HG03066 (cell line): ENCODE results near the gene ZFYVE28.

Experiments used
- ATAC-seq: cut with Tn5 transposase; IDR thresholded peaks from one replicate; pipeline ENCODE4 v1.9.1; 2021; ENCODE audit warnings: low read depth; ENCODE audit not compliant: unreplicated experiment

The ZFYVE28 gene

DNA sequence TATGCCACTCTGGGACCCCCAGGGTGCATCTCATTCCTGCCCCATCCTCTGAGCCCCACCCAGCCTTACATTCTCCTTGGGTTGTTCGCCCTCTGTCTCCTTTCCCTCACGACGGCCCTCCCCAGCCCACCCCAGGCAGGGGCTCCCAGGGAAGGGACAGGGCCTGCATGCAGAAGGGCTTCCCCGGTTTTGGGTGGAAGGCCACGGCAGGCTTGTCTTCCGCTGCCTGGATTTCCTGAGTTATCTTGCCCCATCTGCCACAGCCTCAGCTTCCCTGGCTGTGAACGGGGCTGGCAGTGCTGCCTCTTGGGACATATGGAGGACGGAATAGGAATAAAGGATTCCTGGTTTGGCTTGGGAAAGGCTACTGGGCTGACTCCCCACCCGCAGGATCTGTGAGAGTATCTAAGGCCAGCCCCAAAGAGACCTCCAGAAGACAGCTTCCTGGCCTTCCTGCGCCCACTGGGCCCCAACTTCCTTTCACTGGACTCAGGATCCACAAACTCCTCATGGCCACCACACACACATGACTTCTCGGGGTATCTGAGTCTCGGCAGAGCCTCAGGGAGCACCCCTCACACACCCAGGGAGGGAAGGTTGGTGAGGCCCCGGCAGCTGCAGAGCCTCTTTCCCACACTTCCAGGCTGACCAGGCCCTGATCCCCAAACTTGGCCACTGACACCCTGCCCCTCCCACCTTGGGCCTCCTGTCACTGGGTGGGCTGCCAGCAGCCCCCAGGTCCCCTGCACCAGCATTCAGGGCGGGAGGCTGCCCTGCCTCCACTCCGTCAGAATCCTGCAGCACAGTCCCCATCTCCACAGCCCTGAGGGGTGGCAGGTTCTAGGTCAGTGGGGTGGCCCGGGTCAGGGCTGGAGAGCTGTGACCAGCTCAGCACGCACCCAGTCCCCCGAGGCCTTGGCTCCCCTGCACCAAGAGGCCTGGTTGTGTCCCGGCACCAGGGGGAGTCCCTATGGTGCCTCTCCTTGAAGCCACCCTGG is 153.0 kb downstream of the ZFYVE28 start:
- no peak for ATAC-seq

DNA sequence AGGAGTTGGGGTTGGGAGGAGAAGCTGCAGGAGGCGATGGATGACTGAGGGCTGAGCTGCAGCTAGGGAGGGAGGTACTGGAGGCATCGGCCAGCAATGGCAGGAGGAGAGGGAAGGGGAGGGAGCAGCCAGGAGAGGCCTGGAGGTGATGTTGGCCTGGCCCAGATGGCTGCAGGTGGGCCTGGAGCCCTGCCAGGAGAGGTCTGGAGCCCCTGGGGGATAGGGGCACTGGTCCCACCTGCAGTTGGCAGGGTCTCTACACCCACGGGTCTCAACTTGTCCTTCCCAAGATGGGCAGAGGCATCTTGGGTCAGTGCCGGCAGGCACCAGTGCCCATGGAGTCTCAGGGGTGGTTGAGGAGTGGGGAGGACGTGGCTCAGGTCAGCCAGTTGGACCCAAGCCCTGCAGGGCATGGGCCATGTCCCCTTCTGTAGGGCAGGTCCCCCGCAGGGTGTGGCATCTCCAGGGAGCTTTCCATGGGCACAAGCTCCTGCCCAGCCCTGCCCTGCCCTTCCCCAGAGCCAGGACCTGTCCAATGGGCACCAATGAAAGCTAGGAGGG is 153.9 kb downstream of the ZFYVE28 start:
- no peak for ATAC-seq

DNA sequence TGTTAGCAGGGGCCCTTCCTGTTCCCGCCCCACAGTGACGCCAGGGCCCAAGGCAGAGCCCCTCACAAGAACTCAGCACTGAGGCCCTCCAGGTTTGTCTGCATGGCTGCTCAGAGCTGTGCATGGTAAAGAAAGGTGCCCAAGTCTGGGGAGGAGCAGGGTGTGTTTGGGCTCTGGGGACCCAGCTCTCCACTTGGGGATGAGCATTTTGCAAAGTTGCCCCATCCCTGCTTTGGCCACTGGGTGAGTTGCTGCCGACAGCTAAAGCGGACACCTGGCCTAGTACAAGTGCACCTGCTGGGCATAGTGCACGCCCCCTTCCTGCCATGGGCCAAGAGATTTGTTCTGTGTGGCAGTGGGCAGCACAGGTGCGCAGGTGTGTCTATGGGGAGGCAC is 154.5 kb downstream of the ZFYVE28 start:
- no peak for ATAC-seq

DNA sequence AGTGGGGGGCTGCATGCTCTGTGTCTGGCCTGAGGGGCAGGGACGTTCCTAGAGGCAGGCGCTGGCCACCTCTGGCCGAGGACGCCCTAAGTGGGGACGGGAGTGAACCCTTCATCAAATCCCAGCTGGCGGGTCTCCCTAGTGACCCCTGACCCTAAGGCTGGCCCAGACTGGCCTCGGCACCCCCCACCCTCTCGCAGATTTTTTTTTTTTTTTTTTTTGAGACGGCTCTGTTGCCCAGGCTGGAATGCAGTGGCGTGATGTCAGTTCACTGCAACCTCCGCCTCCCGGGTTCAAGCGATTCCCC is 155.5 kb downstream of the ZFYVE28 start:
- no peak for ATAC-seq

DNA sequence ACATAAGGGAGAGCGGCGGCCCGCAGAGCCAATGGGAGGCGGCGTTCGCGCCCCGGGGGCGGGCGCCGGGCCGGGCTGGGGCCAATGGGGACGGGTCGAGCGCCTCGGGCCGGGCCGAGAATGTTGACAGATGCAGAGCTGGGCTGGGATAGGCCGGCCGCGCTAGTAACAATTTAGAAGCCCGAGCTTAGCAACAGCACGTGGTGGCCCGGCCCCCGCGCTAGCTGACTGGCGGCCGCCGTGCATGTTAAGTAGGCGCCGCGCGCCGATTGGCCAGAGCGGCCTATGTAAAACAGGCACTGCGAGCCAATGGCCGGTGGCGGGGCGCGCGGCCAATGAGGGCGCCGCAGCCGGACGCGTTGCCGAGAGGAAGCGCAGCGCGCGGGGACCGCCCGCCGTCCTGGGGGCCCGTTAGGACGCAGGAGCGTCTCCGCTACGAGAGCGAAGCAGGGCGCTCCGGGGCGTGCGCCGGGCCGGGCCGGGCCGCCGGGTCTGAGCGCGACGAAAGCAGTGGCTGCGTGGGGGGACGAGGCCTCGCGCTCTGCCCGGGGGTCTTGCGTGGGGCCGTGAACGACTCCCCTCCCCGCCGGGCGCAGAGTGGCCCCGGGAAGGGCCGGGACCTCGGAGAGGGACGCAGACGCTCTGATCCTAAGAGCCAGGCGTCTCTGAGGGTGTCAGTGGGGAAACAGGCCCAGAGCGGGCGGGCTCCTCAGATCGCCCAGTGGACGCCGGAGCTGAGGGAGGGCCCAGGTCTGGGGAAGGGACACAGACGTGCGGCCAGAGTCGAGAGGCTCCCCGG is 156.1 kb downstream of the ZFYVE28 start:
- ATAC-seq, result peak; percentile 90

DNA sequence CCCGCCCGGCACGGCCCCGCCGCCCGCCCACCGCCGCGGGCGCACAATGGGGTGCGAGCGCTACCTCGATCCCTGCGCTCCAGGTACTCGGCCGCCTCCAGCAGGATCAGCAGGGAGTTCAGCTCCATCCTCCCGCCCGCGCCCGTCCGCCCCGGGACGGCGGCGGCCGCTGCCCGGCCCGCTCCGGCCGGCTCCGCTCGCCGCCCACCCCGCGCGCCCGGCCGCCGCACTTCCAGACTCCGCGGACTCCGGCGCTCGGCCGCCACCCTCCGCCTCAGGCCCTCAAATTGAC is 156.6 kb downstream of the ZFYVE28 start, which contains the start of gene MXD4:
TSS of gene MXD4 (minus strand) at position 257 of the 292 bp plus-strand sequence. CDS start at position 128, 129 bp downstream.
- no peak for ATAC-seq

DNA sequence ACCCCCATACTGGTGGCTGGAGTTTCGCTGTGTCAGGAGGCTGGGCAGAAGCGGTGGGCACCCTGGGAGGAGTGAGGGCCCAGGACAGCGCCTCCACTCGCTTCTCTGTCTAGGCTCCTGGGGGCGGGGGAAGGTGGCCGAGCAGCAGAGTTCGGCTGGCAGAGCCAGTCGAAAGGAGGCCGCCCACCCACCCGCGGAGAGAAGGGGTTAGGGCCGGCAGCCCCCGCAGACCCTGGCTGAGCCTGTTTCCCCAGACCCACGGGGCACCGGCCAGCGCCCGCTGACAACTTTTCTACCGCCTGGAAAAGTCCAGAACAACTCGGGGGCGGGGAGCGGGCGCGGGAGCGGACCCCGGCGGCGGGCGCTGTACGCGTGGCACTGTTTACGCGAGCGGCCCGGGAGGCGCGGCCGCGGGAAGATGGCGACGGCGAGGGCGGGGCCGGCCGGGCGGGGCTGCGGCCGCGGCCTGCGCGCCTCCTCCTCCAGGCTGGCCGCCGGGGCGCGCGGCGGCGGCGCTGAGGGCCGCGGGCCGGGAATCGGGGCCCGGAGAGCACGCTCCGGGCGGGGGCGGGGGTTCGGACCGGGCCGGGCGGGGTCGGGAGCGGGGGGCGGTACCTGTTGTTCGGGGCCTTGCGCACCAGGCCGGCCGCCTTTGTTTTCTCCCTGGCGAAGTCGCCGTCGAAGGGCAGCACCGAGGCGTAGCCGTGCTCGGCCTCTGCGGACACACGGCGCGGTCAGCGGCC is 157.2 kb downstream of the ZFYVE28 start:
- peak; percentile 24 for ATAC-seq

DNA sequence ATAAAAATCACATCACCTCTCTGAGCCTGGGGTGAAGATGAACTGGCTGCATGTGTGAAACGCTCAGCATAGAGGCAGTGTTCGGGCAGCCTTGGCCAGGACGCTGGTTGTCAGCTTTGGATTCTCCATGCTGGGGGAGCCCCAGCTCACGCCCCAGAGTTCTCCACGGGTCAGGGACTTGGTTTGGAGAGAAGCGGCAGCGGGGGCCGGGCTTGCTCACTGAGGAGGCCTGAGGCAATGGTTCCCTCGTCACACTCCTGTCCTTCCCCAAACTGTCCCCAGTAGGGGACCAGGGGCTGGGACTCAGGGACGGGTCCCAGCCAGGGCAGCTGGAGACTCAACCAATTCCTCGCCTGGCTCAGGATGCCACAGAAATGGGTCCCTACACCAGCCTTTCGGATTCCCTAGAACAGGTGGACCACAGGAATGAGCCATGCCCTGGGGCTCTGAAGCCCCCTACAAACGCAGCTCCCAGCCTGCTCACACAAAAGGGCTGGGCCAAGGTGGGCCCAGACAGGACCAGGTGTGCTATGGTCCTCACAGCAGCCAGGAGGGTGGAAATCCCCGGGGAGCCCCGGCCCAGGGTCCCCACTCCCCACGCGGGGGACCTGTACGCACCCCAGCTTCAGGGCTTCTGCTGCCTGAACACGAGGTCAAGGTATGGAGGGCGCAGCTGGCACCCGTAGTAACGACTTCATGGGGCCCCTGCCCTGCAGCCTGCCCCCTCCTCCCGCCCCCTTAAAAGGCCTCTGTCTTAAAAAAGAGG is 157.9 kb downstream of the ZFYVE28 start:
- ATAC-seq, result no peak

DNA sequence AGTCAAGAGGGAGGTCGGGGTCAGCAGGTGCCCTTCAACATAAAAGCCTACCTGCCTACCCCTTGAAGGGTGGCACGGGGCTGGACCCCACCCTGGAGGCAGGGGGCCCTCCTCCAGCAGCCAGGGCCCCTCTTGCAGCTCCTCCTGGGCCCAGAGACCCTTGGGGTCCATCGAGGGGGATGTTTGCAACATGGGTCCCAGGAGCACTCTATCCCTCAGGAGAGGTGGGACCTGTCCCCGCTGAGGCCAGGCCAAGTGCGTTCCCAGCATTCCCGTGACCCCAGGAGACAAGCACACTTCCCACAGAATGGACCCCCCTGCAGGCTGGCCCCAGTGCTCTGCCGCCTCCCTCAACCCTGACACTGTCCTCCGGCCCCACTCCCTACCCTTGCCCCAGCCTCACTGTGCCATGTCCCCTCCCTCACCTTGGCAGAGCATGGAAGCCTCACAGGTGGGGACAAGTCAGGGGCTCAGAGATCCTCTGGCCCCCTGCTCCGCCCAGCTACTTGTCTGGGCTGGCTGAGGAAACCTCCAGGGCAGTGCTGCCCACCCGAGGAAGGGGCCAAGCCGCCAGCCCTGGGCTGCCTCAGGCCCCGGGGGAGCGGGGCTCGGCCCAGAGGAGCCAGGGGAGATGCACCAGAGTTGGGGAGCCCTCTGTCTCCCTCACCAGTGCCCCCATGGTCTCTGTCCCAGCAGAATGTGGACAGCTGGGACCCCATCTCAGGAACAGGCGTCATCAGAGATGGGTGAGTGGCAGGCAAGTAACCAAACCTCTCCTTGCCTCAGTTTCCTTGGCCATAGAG is 158.7 kb downstream of the ZFYVE28 start:
- no peak for ATAC-seq

DNA sequence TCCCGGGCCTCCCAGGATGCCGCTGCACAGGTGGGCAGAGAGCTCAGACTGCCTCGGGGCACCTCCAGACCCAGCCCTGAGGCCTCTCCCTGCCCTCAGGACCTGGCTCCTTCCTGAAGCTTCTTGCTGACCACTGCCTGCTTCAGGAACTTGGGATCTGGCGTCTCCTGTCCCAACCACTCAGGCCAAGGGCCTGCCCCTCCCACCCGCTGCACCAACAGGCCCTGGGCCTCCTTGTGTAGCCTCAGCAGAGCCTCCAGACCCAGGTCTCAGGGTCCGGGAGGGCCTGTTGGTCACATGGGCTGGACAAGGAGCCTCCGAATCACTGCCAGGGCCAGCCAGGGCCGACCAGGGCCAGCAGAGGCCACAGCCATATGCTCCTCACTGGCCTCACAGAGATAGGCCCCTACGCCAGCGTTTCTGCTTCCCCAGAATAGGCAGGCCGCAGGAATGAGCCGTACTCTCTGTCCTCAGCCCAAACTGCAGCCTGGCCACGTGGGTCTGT is 159.4 kb downstream of the ZFYVE28 start:
- no peak for ATAC-seq

DNA sequence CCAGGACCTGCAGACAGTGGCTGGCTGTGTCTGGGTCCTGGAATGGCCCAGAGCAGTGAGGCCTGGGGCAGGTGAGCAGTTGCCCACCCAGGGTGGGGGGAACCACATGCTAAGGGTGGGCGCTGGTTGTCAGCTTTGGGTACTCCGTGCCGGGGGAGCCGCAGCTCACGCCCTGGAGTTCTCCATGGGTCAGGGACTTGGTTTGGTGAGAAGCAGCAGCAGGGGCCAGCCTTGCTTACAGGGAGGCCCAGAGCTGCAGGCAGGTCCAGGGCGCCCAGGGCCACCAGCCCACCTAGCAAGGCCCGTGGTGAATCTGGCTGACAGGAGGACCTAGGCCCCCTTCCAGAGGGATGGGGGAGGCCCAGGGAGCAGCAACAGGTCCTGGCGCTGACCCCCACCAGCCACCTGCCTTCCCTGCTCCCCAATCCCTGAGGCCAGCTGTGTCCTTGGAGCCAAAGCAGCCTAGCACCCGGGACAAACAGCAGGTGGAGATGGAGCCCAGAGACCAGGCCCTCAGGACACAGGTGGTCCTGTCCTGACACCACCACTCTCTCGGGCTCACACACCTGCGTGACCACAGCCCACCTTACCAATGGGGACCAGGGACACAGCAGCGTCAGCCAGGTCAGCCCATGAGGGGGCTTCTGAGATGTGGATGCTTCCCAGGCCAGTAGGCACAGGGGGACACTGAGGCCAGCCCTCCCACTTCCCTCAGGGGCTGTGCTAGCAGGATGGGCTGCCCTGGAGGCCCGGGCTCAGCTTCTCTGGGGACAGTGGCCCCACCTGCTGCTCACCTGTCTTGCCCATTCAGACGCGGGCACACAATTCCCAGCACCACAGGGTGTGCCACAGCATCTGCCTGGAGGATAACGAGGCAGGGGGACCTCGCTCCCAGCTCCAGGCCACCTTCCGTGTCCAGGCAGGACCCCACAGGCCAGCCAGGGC is 160.1 kb downstream of the ZFYVE28 start:
- ATAC-seq, result no peak

DNA sequence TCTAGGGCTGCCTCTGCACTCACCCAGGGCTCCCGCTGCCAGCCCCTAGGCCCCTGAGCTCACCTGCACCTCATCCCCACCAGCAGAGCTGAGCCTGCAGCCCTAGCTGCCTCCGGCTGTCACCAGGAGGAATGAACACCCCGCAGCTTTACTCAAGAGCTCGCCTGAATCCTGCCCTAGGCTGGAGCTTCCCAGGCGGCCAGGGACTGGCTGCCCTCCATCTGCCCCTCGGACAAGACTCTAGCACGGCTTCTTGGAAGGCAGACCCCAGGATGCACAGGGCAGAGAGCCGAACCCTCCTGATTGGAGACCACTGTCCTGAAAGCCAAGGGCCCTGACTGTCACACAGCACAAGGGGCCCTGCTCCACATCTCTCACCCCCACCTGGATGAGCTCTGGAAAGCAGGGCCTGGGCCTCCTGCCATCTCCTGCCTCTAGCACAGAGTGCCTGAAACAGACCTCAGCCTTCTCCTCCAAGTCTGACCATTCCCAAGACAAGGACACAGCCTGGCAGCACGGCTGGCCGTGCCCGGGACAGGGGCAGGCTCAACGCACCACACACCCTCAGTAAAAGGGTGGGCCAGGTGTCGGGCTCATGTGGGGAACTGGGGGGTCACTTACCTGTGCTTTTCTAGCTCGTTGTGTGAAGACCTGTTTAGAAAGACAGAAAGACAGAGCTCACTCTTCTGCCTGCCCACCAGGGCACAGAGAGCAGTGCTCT is 160.9 kb downstream of the ZFYVE28 start:
- ATAC-seq, result no peak

DNA sequence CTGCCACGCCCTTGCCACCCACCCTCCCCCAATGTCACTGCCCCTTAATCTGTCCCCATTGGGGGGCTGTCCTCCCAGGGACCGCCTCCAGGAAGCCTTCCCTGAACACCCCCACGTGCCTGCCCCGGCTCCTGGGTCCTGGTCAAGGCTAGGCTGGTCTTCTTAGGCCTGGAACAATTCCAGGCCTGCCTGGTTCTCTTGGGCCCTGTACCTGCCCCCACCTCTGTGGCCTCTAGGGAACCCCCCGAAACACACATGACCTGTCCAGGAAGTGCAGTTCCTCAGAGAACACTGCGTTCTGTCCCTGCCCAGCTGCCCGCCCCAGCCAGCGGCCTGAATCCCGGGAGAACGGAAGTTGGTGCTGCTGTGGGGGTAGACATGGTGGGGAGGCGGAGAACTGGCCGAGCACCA is 161.7 kb downstream of the ZFYVE28 start:
- no peak for ATAC-seq

DNA sequence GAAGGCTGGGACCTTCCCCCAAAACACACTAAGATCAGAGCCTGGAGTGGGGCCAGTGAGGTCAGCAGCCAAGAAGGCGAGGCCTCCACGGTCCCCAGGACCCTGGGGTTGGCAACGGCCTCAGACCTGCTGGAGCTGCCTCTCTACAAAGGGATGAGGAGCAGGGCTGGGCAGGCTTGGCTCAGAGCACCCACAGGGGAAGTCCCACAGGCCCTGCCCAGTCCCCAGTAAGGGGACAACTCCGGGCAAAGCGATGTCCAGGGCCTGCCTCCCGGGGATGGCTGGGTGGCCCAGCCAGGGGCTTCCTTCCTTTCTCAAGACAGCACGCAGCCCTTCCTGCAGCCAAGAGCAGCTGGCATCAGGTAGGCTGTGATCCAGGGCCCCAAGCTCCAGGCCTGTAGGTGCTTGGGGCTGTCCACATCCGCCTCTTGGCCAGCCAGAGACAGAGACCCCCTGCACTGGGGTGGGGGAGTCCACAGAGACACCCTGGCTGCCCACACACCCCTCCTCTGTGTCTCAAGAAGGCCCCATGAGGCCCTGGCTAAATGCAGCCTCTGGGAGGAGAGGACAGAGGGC is 162.2 kb downstream of the ZFYVE28 start:
- no peak for ATAC-seq

DNA sequence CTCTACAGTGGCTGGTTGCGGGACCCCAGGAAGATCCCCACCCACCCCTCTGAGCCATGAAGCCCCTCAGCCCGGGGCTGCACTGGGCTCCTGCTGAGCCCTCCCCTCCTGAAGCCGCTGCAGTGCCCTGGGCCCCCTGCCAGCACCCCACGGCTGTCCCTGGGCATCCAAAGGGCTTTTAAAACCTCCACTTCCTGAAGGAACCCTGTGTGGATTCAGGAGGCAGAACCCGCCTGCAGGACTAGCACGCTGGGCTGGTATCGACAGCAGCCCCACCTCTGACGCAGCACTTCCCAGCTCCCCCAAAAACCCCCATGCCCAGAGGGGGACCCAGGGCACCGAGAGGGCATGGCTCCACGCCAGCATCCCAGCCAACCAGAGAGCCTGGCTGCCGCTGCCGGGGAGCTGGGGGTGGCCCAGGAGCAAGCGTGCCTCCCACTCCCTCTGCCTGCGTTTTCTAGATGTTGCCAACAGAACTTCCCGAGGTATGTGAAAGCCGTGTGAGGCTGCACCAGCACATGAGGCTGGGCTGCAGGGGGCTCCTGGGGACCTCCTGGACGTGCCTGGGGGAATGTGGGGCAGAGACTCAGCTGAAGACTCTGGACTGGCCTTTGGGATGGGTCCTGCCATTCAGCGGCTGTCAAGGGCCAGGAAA is 162.8 kb downstream of the ZFYVE28 start:
- no peak for ATAC-seq

DNA sequence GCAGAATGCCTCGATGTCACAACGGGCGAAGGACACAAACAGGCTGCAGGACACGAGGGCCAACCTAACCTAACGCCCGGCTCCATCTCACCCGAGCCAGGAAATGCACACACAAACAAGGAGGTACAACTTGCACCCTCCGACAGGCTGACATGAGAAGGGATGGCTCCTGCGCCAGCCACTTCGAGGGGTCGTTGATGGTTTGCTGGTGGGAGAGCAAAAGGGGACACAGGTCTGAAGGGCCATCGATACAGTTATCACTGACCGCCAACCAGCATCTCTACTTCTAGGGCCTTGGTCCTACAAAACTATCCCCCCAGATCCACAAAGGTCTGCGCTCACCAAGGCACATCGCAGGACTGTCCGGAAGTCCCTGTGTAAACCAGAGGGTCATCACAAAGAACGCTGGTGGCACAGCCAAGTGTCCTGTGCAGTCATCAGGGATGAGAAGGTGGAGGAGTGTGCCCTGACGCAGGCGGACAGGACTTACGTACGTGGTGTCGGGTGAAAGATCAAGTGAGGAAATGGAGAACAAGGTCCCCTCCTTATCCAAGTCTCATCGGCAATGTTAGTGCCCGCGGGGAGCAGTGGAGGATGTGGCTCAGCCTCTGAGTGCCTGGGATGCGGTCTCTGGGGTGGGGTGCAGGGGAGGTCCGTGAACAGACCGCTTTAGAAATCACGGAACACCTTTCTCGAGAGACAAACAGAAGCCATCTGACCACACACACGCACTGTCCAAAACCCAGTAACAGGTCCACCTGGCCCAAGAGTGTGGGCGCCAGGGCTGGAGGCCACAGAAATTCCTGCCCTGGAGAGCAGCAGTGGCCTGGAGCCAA is 163.6 kb downstream of the ZFYVE28 start:
- no peak for ATAC-seq
